Measurements from ENCODE around the gene RHBDD1.

RHBDD1 gene

GRCh38 chr2:226943862-226944620 lies 108.2 kb downstream of the RHBDD1 start:
- no peaks in the 10 kb centered on the region for H3K4me1 ChIP-seq (ENCODE audit: insufficient read depth, poor library complexity, severe bottlenecking)
- DNase-seq (ENCODE audit: low spot score) (no peak), ATAC-seq (ENCODE audit: low read depth) (no peak)
- no peak for TF ChIP-seq CTCF (IDR thresholded peaks at IDR 0.05; ENCODE audit: poor library complexity, severe bottlenecking)
- no peaks in the 10 kb centered on the region for H3K27me3 ChIP-seq (ENCODE audit: insufficient read depth, poor library complexity, severe bottlenecking)
- no peaks in the 10 kb centered on the region for H3K9me3 ChIP-seq (ENCODE audit: severe bottlenecking)
- H3K27ac ChIP-seq (ENCODE audit: poor library complexity, severe bottlenecking), result no peak overlapping the region
- H3K36me3 ChIP-seq (ENCODE audit: low read depth), result no peaks in the 10 kb centered on the region
- H3K4me3 ChIP-seq (ENCODE audit: severe bottlenecking), result no peak overlapping the region

- no peak for ATAC-seq (ENCODE audit: low read depth)
- H3K27me3 ChIP-seq (ENCODE audit: insufficient read depth, poor library complexity, severe bottlenecking), result no peaks in the 10 kb centered on the region
- H3K27ac ChIP-seq (ENCODE audit: poor library complexity, severe bottlenecking), result no peak overlapping the region
- no peak for DNase-seq (ENCODE audit: low spot score)
- H3K36me3 ChIP-seq (ENCODE audit: low read depth), result no peaks in the 10 kb centered on the region
- no peaks in the 10 kb centered on the region for H3K4me1 ChIP-seq (ENCODE audit: insufficient read depth, poor library complexity, severe bottlenecking)
- TF ChIP-seq CTCF (IDR thresholded peaks at IDR 0.05; ENCODE audit: poor library complexity, severe bottlenecking), result no peak
- H3K9me3 ChIP-seq (ENCODE audit: severe bottlenecking), result no peaks in the 10 kb centered on the region
- H3K4me3 ChIP-seq (ENCODE audit: severe bottlenecking), result no peak overlapping the region
Observed at GRCh38 chr2:226953206-226953605, 117.4 kb downstream of the RHBDD1 start.

- ATAC-seq (ENCODE audit: low read depth) (no peak), DNase-seq (ENCODE audit: low spot score) (no peak)
- Histone ChIP-seq H3K4me3 (ENCODE audit: severe bottlenecking) (no peak overlapping the region), H3K27me3 (ENCODE audit: insufficient read depth, poor library complexity, severe bottlenecking) (no peaks in the 10 kb centered on the region), H3K4me1 (ENCODE audit: insufficient read depth, poor library complexity, severe bottlenecking) (no peaks in the 10 kb centered on the region), H3K27ac (ENCODE audit: poor library complexity, severe bottlenecking) (no peak overlapping the region), H3K36me3 (ENCODE audit: low read depth) (no peaks in the 10 kb centered on the region), H3K9me3 (ENCODE audit: severe bottlenecking) (no peaks in the 10 kb centered on the region)
- no peak for TF ChIP-seq CTCF (IDR thresholded peaks at IDR 0.05; ENCODE audit: poor library complexity, severe bottlenecking)
Observed at GRCh38 chr2:226953826-226954225, 118.0 kb downstream of the RHBDD1 start.

- H3K9me3 ChIP-seq (ENCODE audit: severe bottlenecking), result no peaks in the 10 kb centered on the region
- no peak overlapping the region for H3K27ac ChIP-seq (ENCODE audit: poor library complexity, severe bottlenecking)
- no peaks in the 10 kb centered on the region for H3K4me1 ChIP-seq (ENCODE audit: insufficient read depth, poor library complexity, severe bottlenecking)
- DNase-seq (ENCODE audit: low spot score) (no peak), ATAC-seq (ENCODE audit: low read depth) (no peak)
- no peaks in the 10 kb centered on the region for H3K36me3 ChIP-seq (ENCODE audit: low read depth)
- H3K4me3 ChIP-seq (ENCODE audit: severe bottlenecking), result no peak overlapping the region
- no peaks in the 10 kb centered on the region for H3K27me3 ChIP-seq (ENCODE audit: insufficient read depth, poor library complexity, severe bottlenecking)
- TF ChIP-seq CTCF (IDR thresholded peaks at IDR 0.05; ENCODE audit: poor library complexity, severe bottlenecking), result no peak
Observed at GRCh38 chr2:226956659-226957058, 120.8 kb downstream of the RHBDD1 start.

GRCh38 chr2:226959418-226959817 lies 123.6 kb downstream of the RHBDD1 start:
- ATAC-seq (ENCODE audit: low read depth), result no peak
- H3K27me3 ChIP-seq (ENCODE audit: insufficient read depth, poor library complexity, severe bottlenecking), result no peaks in the 10 kb centered on the region
- no peak for TF ChIP-seq CTCF (IDR thresholded peaks at IDR 0.05; ENCODE audit: poor library complexity, severe bottlenecking)

More at GRCh38 chr2:226959418-226959817, 123.6 kb downstream of the RHBDD1 start:
- no peaks in the 10 kb centered on the region for H3K4me1 ChIP-seq (ENCODE audit: insufficient read depth, poor library complexity, severe bottlenecking)
- no peak overlapping the region for H3K4me3 ChIP-seq (ENCODE audit: severe bottlenecking)
- H3K27ac ChIP-seq (ENCODE audit: poor library complexity, severe bottlenecking), result no peak overlapping the region
- no peak for DNase-seq (ENCODE audit: low spot score)
- H3K36me3 ChIP-seq (ENCODE audit: low read depth), result no peaks in the 10 kb centered on the region
- H3K9me3 ChIP-seq (ENCODE audit: severe bottlenecking), result no peaks in the 10 kb centered on the region

Measured in RWPE2 (cell line).